Lung microvascular endothelial cell (primary cell): ENCODE measurements around the gene JUND. TPM values are rescaled to one million over a fixed set of nuclear protein-coding genes. Genes with fewer than 3 reads are reported as not detected.
A peak's percentile ranks its signal among the peaks of the same experiment; 100 is the strongest.
"Not testable (repeated sequence)": the region's sequence is repeated elsewhere in the genome, so short reads cannot be mapped to it uniquely, and the experiment has no call there.

ENCODE experiments used
- DNase-seq, 2 donors: peaks; one replicate each; pipeline versions ENCODE4 v3.0.0 to v3.0.0-alpha.2; 2010; ENCODE audit warnings: low read depth in 2 of 2
- total RNA-seq: library from RNA; depleted of rRNA; stranded (reverse); fragments of >200 nt; gene quantifications from 2 replicates; pipeline ENCODE4 v1.2.1, GENCODE V29; 2014

JUND gene
- 55.4 and 117 TPM in 2 replicates for total RNA-seq

GRCh38 chr19:18281082-18282020, at the start of gene JUND:
Gene JUND, minus strand, starts transcription at chr19:18281622. Its CDS starts 138 bp downstream, at chr19:18281484.
- DNase-seq = peak; percentile 99

GRCh38 chr19:18330868-18331267, 49.4 kb upstream of the JUND start:
- no peak for DNase-seq

DNA sequence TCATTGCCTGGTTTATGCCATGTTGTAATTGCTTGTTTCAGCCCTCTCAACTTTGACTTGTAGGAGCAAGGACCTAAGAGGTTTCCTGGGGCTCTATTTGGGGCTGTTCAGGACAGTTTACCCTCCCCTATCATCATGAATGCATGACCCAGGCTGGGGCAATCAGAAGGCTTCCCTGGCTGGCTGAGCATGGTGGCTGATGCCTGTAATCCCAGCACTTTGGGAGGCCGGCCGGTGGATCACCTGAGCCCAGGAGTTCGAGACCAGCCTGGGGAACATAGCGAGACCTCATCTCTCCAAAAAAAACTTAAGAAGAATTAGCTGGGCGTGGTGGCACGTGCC, 47.6 kb upstream of the JUND start:
- DNase-seq = no peak

DNA sequence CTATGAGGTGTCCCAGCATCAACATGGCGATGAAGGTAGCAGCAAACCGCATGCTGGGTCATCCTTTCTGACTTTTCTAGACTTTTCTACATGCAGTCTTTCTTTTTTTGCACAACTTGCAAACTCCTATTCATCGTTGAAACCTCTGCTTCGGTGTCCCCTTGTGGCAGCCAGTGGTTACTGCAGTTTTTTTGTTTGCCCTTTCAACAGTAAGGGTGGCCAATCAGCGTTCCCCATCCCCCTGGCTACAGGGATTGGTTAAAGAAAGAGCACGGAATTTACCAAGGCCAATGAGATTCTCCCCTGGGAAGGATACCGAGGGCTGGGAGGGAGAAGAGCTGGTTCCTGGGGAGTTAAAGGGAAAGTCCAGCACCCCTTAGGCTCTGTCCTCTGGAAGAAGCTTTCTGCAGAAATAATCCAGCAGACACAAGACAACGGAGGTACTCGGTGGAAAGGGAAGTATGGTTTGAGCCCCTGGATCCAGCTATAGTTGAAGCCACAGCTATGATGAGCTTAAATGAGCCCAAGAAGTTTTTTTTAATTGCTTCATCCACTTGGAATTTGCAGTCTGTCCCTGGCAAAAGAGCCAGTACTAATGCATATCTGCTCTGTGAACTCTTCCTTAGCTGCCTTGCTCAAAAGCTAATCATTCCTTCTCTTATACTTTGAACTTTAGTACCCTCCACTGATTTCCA, 47.1 kb upstream of the JUND start:
- peak; percentile 96 to 97 for DNase-seq

GRCh38 chr19:18326772-18327171, 45.4 kb upstream of the JUND start:
- no peak for DNase-seq

DNA sequence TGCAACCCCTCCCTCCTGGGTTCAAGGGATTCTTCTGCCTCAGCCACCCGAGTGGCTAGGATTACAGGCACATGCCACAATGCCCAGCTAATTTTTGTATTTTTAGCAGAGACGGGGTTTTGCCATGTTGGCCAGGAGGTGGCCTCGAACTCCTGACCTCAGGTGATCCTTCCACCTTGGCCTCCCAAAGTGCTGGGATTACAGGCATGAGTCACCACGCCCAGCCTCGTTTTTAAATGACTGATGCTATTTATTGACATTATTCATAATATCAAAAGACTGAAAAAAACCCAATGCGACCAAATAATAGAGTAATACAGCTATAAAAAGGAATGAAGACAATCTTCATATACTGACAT, 42.9 kb upstream of the JUND start:
- not testable (repeated sequence) for DNase-seq

DNA sequence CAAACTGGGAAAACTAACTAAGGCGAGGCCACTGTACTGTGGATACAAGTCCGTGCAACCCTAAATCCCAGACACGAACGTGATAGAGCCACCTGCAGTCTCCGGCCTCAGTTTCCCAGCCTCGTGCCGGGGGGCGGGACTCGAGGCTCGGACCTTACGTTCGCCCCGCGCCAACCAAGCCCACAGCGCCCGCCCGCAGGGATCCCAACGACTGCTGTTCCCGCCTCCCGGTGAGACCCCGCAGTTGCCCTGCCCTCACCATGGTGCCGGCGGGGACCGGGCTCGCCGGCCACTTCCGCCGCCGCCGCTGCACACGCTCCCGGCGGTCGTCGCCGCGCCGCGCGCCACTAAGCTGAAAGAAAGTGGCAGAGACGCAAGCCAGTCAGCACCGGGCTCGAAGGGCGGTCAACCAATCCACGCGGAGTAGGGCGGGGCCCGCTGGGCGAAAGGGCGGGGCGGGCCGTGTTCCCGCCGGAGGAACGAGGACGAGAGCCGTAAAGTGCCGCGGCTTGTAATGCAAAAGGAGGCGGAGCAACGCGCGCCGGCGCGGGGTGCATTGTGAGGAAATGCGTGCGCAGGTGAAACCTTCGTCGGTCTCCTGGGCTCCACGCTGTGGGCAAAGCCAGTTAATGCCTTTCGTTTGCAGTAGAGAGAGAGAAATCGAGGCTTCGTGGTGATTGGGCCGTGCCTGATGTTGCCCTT, 41.5 kb upstream of the JUND start, which contains the start of gene LSM4:
TSS of gene LSM4 (minus strand) at position 318 of the 702 bp plus-strand sequence. CDS start at position 262, 56 bp downstream.
- DNase-seq = peak; percentile 97 to 98

DNA sequence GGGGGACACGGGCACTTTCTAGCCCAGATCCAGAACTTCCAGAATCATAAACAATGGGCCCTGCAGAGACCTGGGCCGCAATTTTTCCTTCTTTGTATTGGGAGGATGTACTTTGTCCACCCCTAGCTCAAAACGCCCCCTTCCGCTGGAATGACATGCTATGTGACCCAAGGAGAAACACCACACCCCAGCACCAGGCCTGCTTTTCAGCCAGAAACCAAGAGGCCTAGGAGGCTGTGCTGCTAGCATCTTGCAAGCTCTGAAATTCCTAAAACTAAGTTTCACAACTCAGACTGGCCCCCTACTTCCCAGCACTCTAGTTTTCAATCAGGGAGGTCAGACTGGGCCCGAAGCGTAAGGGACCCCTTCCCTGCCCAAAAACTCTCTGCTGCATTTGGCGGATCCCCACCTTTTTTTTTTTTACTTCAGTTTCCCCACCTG, 40.9 kb upstream of the JUND start:
- DNase-seq = peak; percentile 20 to 56

GRCh38 chr19:18321734-18322102, 40.3 kb upstream of the JUND start:
- peak in 1 of 2 donors; percentile 31 for DNase-seq

DNA sequence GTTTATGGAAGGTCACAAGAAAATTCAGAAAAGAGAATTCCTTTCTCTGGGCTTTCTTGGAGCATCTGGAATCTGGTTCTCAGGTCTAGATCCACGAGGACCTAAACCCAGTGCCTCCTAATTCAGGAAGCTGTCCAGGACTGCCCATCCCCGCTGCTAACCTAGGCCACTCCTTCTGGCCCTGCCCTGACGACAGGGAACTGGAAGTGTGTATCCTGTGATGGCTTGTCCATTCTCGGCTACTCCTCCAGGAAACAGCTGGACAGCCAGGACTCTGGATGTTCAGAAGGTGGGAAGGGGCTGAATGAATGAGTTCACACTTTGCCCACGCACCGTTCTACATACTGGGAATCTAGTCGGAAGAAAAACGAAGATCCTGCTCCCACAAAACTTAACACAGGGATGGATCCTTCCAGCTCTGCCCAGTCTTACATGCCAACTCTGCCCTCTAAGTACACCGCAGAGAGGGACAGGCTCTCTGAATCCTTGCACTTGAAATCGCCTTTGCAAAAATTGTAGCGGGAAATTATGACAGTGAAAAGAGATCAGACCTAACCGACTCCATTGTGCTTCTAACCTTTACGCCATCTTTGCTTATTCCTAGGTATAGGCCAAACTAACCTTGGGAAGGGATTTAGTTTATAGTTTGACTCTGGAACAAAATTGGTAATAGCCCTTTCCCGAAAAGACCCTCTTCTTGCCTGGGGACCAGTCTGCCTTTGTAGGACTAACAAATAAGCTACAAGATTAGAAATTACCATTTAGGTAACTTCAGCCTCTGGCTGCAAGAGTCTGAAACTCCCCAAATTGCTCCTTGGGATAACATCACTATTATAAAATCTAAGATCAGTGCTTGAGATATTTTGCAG, 39.7 kb upstream of the JUND start:
- DNase-seq = peak; percentile 41 to 73

GRCh38 chr19:18319591-18320135, 38.2 kb upstream of the JUND start:
- no peak for DNase-seq

DNA sequence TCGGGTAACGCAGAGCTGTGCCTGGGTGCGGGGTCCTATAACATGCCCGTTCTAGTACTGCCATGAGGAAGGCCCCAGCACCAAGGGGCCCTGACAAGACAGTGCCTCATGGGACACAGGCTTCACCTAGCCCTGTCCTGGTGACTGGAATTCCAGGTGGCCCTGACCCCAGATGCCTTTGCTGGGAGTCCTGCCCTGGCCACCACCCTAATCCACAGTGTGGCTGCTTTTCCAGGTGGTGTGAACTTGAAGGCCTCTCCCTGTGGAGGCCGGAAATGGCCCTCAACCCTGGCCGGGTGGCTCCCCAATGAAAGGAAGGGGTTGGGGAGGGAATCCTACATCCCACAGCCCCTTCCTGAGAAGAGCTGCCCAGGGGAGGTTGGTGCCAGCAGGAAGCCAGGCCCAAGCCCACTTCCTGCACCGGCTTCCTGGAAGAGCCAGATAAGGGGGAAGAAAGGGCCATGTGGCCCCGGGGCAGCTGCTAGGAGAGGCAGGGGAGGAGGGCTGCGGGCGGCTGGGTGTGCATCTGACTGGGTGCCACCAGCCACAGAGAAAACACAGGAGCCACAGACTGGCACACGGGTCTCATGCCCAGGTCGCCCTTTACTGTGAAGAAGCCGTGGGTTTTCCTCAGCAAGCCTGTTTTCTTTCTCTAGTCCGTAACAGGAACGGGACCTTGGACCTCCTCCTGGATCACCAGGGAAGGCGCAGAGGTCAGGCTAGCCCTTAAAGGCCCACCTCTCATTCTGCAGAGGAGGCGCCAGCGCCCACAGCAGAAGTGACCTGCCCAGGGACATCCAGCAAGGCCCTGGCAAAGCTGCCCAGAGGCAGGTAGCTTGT, 36.8 kb upstream of the JUND start:
- DNase-seq = peak; percentile 49 to 62

- no peak for DNase-seq
Observed at GRCh38 chr19:18313398-18313797, 32.0 kb upstream of the JUND start.

DNA sequence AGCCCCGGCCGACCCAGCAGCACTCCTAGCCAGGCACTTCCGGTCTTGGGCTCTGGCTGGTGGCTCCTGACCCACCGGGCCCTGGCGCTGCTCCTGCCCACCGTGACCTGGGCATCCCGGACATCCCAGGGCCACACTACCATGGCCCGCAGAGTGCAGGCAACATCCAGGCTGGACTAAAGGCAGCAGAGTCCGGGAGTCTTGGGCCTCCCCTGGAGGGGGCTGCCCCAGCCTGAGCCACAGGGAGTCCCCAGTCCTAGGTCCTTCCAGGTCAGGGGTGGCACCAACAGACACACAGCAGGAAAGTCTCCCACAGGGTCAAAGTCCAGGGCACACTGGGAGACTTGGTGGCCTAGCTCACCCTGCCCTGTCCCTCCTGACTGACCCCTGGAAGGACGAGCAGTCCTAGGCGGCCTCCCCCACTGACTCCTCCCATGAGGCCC, 30.7 kb upstream of the JUND start:
- no peak for DNase-seq

DNA sequence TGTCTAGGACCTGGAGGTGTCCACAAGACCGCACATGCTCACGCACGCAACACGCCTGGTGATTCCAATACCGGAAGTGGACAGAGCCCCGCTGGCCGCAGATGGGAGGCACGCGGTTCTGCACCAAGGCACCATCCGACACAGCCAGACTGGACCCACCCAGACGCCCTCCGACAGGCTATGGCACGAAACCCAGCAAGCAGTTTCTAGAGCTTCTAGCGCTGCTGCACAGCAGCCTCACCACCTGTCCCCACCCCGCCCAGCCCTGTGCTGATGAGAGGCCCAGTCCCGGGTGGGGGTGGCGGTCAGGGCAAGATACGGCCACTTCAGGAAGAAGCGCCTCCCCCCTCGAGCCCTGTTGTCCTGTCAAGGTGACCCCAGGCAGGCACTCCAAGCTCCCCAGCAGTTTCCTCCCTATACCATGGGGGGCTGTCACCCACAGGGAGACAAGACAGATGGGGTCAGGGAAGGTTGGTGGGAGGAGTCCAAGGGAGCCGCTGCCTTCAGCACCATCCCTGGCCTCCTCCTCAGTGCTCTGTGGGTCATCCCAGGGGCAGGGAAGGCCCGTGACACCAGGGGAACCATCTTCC, 30.2 kb upstream of the JUND start:
- no peak for DNase-seq

- no peak for DNase-seq
Observed at GRCh38 chr19:18310966-18311365, 29.5 kb upstream of the JUND start.

DNA sequence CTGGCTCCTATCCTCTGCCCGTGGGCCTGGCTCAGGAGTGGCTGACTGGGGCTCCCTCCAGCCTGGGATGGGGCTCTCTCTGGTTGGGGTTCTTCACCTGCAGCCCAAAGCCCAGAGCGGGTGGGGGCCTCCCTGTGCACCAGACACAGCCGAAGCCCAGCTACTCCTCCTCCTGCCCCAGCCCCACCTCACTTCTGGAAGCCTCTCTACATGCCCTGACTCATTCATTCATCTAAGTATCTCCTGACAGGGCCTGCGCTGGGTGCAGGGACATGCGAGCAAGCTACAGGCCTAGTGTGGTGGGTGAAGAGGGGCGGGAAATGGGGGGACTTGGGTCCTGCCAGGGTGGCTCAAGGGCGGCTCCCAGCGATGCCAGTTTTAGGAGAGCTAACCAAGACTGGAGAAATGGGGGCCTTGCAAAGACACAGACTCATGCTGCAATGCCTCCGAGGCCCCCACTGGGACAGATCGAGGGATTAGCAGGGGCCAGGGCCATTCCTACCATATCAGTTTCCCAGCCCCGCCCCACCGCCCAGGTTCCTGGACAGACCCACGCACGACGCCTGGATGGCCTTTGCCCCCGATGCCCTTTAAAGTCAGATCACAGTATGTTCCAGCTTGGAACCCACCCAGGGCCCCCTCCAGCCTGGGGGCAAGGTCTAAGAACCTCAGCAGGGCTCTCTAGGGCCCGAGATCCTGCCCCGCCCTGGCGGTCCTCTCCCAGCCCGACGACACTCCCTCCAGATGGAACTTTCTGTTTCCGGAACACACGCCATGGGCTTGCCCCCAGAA, 28.9 kb upstream of the JUND start:
- DNase-seq = no peak

DNA sequence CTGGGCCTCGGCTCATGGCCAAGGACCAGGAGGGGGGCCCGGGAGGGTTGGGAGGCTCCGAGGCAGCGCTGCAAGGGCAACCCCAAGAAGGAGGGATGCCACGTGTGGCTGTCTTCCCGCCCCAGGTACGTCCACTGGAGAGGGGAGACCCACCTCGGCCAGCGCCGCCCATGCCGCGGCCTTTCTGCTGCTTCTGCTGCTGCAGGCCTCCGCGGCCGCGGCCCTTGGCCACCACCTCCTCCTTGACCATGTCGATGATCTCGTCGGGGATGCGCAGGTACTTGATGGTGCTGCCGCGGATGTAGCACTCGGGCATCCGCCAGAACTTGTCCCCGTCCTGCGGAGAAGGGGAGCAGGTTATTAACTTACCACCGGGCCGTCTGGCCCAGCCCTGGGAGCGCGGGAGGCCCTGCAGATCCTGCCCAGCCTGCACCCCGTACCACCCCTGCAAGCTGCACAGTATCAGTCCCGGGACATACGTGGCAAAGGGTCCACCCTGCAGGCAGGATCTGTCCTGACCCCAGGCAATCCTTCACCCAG, 28.2 kb upstream of the JUND start:
- no peak for DNase-seq
